Activated effector memory CD4-positive, alpha-beta T cell treated with anti-CD3 and anti-CD28 coated beads, Interleukin-2, amount 50 U/mL, for 16 hours (primary cell): ENCODE measurements around the gene KIAA1755.

ENCODE experiments used
- DNase-seq: peaks from one replicate; pipeline ENCODE4 v3.0.0-alpha.2; 2020

Gene KIAA1755

DNA sequence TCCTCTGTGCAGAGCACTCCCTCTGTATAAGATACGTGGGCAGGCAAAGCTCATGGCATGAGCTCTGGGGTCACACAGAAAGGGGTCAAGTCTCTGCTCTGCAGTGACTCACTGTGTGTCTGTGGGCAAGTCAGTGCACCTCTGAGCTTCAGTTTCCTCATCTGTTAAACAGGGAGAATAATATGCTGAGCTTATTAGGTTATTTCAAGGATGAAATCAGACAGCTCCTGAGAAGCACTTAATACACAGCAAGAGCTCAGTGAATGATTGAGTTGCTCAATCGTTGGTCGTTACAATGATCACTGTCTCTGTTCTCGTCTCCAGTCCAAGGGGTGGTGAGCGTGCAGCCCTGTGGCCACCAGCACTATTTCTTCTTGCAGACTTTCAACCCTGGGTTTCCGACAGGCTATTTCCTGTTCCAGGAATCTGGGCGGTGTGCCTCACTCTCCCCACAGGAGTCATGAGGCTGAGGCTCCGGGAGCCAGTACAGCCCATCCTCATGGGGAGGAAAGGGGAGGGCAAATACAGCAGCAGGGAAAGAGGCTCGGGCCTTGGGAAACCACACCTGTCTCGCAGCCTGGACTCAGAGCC lies 28.9 kb downstream of the KIAA1755 start:
- no peak for DNase-seq

DNA sequence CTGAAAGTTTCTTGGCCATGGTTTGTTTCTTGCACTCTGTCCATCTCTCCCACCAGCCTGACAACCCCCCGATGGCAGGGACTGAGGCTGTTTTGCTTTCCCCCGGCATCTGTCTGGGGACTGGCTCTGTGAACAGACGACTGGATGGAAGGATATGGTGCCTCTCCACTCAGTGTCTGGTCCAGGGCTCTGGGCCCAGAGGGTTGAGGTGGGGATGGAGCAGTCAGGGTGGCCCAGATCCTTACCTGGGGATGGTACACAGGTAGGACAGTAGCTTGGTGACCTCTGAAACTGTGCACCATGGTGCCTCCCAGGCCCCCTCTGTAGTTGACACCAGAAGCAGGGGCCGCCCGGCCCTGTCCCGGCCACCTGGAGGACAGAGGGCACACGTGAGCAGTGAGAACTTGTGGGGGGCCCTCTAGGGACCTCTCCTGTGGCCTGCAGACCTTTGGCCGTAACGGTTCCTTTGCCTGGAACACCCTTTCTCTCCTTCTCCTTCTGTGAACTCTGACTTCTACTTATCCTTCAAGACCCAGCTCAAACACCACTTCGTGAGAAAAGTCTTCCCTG lies 29.5 kb downstream of the KIAA1755 start:
- no peak for DNase-seq

DNA sequence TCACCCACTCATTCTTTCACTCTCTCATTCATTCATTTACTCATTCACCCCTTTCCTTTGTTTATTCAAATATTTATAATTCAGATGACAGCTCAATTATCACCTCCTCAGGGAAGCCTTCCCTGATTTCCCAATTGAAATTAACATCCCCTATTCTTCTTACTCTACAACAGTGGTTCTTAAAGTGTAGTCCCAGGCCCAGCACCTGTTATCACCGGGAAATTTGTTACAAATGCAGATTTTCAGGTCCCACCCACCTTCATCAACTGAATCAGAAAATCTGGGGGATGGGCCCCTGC lies 30.3 kb downstream of the KIAA1755 start:
- no peak for DNase-seq

DNA sequence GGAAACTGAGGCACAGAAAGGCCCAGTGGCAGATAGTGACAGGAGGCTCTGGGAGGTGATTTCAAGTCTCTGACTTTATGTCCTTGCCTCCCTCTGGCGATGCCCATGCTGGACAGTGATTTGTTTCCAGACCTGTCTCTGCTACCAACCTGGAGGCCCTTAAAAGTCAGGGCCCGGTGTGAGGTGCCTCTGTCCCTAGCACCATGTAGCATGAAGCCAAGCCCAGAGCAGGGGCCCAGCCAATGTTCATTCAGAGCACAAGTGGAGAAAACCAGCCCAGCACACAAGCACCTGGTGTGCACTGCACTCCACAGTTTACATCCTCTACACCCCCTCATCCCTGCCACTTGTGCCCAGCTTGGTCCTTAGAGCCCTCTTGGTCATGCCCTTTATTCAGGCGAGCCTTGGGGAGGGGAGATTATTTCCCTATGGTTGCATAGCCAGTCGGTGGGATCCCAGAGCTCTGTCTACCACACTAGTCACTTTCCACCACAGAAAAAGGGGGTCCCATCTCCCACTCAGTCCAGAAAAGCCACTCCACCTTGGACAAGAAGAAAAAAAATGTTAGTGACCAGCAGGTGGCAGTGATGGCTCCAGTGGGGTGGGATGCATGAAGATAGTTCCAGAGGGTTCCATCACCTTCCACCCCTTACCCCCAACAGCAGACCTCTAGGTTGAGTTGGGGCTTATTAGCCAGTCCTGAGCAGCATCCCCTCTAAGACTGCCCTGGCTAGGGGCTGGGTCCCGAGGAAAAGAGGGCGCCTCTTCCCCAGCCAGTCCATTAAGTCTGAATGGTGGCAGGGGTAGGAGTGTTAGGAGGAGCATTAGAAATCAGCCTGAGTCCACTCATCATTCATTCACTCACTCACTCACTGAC lies 30.9 kb downstream of the KIAA1755 start:
- DNase-seq, result no peak

GRCh38 chr20:38228436-38228835 lies 32.1 kb downstream of the KIAA1755 start:
- DNase-seq, result no peak

- no peak for DNase-seq
Measured at GRCh38 chr20:38227420-38228360, 32.8 kb downstream of the KIAA1755 start.

- no peak for DNase-seq
Measured at GRCh38 chr20:38226553-38226952, 34.0 kb downstream of the KIAA1755 start.

DNA sequence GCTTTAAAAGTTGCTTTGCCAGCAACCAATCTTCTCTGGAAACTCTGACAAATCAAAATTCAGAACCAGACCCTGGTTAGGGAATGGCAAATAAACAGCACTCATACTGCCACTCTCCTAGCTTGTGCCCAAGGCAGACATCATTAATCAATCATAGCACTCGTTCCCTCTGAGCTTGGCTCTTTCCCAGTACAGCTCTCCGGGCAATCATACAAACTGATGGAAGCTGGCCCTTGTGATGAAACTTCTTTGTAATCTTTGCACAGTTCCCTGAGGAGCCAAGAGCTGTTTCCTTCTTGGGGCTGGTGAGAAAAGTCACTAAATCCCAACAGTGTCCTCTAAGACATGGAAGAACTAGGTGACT lies 34.7 kb downstream of the KIAA1755 start:
- no peak for DNase-seq

GRCh38 chr20:38225240-38225899 lies 35.2 kb downstream of the KIAA1755 start:
- no peak for DNase-seq

- DNase-seq, result no peak
Measured at GRCh38 chr20:38224531-38224930, 36.0 kb downstream of the KIAA1755 start.

GRCh38 chr20:38223743-38224100 lies 36.8 kb downstream of the KIAA1755 start:
- DNase-seq, result no peak

GRCh38 chr20:38222923-38223742 lies 37.4 kb downstream of the KIAA1755 start:
- no peak for DNase-seq

GRCh38 chr20:38222231-38222922 lies 38.2 kb downstream of the KIAA1755 start:
- DNase-seq, result peak; percentile 80

GRCh38 chr20:38221119-38221589 lies 39.4 kb downstream of the KIAA1755 start:
- DNase-seq, result peak; percentile 86

GRCh38 chr20:38220587-38221118 lies 39.9 kb downstream of the KIAA1755 start:
- no peak for DNase-seq

GRCh38 chr20:38219006-38219950 lies 41.3 kb downstream of the KIAA1755 start:
- no peak for DNase-seq

GRCh38 chr20:38218566-38218885 lies 42.0 kb downstream of the KIAA1755 start:
- no peak for DNase-seq

- no peak for DNase-seq
Measured at GRCh38 chr20:38217791-38218565, 42.6 kb downstream of the KIAA1755 start.
